IMR-90 (cell line): ENCODE measurements around the gene HRH3.

Experiments
- BHLHE40 ChIP-seq: fragments of 150-350 bp; IDR thresholded peaks from 2 replicates; pipeline ENCODE4 v1.6.1; 2016; ENCODE audit warnings: mild to moderate bottlenecking, low read depth, low read length
- RAD21 ChIP-seq: IDR thresholded peaks from 2 replicates; pipeline ENCODE4 v1.6.1; 2012; ENCODE audit warnings: low read length, improper control_type of control experiment
- TF ChIP-seq, protein P1 (sequence below): fragments of 150-350 bp; IDR thresholded peaks from 2 replicates; pipeline ENCODE4 v1.6.1; 2016; ENCODE audit warnings: low read depth, mild to moderate bottlenecking, low read length, moderate library complexity, borderline replicate concordance
- TF ChIP-seq, protein P2 (sequence below): conservative IDR thresholded peaks from 2 replicates; pipeline ENCODE4 v1.5.1; 2012; ENCODE audit warnings: mild to moderate bottlenecking, low read depth, low read length, improper control_type of control experiment

DNA sequence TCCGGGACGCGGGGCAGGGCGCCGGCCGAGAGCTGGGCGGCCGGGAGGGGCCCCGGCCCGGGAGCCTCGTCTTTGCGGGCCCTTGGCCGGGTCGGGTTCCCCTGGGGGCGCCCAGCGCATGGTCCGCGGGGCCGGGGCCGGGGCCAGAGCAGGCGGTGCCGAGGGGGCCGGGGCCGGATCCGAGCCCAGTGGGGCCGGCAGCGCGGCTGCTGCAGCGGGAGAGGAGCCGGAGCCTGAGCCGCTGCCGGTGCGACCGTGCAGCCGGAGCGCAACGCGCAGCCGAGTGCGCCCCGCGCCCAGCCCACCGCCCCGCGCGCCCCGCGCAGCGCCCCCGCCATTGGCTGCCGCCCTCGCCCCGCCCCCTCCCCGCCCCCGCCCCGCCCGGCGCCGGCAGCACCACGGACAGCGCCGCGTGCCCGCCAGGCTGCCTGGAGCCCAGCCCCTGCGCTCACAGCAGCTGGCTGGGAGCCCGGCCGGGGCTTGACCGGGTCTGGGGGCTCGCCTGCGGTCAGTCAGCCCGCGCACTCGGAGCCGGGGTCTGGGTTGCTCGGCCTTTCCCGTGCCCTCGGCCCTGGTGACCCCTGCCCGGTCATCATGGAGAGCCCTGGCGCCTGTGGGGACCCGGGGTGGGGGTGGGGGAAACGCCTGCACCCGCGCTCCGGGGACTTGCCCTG, at the start of gene HRH3:
- TF ChIP-seq, protein P1, sequence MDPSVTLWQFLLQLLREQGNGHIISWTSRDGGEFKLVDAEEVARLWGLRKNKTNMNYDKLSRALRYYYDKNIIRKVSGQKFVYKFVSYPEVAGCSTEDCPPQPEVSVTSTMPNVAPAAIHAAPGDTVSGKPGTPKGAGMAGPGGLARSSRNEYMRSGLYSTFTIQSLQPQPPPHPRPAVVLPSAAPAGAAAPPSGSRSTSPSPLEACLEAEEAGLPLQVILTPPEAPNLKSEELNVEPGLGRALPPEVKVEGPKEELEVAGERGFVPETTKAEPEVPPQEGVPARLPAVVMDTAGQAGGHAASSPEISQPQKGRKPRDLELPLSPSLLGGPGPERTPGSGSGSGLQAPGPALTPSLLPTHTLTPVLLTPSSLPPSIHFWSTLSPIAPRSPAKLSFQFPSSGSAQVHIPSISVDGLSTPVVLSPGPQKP = no peak
- no peak for TF ChIP-seq RAD21
- TF ChIP-seq, protein P2, sequence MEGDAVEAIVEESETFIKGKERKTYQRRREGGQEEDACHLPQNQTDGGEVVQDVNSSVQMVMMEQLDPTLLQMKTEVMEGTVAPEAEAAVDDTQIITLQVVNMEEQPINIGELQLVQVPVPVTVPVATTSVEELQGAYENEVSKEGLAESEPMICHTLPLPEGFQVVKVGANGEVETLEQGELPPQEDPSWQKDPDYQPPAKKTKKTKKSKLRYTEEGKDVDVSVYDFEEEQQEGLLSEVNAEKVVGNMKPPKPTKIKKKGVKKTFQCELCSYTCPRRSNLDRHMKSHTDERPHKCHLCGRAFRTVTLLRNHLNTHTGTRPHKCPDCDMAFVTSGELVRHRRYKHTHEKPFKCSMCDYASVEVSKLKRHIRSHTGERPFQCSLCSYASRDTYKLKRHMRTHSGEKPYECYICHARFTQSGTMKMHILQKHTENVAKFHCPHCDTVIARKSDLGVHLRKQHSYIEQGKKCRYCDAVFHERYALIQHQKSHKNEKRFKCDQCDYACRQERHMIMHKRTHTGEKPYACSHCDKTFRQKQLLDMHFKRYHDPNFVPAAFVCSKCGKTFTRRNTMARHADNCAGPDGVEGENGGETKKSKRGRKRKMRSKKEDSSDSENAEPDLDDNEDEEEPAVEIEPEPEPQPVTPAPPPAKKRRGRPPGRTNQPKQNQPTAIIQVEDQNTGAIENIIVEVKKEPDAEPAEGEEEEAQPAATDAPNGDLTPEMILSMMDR = no peak
- TF ChIP-seq BHLHE40 = no peak
